Ectodermal cell (in vitro differentiated cells): ENCODE results near the gene PRKG1.

Source experiments
- H3K27ac ChIP-seq: 2 replicates; pipeline ENCODE4 v1.7.0; 2013; ENCODE audit warnings: mild to moderate bottlenecking, low read depth, low read length; ENCODE audit not compliant: insufficient read depth, poor library complexity, severe bottlenecking
- H3K27me3 ChIP-seq: 2 replicates; pipeline ENCODE4 v1.7.0; 2013; ENCODE audit warnings: mild to moderate bottlenecking, low read length; ENCODE audit not compliant: insufficient read depth, control insufficient read depth, poor library complexity, severe bottlenecking
- H3K36me3 ChIP-seq: one replicate; pipeline ENCODE4 v1.7.0; 2013; ENCODE audit warnings: low read length; ENCODE audit not compliant: control insufficient read depth, insufficient read depth
- H3K4me1 ChIP-seq: one replicate; pipeline ENCODE4 v1.7.0; 2013; ENCODE audit warnings: low read length; ENCODE audit not compliant: control insufficient read depth, insufficient read depth
- H3K4me3 ChIP-seq: 2 replicates; pipeline ENCODE4 v1.7.0; 2013; ENCODE audit warnings: low read depth, low read length, control low read depth; ENCODE audit not compliant: insufficient read depth
- H3K9me3 ChIP-seq: 2 replicates; pipeline ENCODE4 v1.7.0; 2013; ENCODE audit warnings: mild to moderate bottlenecking, low read length, moderate library complexity; ENCODE audit not compliant: control insufficient read depth
- WGBS, 2 experiments: methylation state at CpG; one replicate each; pipeline ENCODE4 v1.1.7; 2013; ENCODE audit warnings: missing lambda C conversion rate in 2 of 2; 5-methylcytosine and 5-hydroxymethylcytosine counted together

Gene PRKG1

GRCh38 chr10:52316500-52316899, 1242.2 kb downstream of the PRKG1 start:
- no peaks in the 10 kb centered on the region for H3K36me3 ChIP-seq
- H3K9me3 ChIP-seq, result no peaks in the 10 kb centered on the region
- H3K27me3 ChIP-seq, result peaks cover 59% of the 10 kb centered on the region
- peaks cover 3% of the 10 kb centered on the region for H3K4me1 ChIP-seq
- WGBS, 2 experiments, result 96 to 98% methylated on average over 4 of the region's 4 CpGs
- peak overlapping the region; percentile 64 for H3K4me3 ChIP-seq
- H3K27ac ChIP-seq, result no peak overlapping the region

GRCh38 chr10:52318136-52318701, 1243.9 kb downstream of the PRKG1 start:
- Histone ChIP-seq H3K9me3 (no peaks in the 10 kb centered on the region), H3K4me1 (peaks cover 3% of the 10 kb centered on the region), H3K27ac (no peak overlapping the region), H3K36me3 (no peaks in the 10 kb centered on the region), H3K4me3 (no peak overlapping the region), H3K27me3 (peaks cover 42% of the 10 kb centered on the region)
- 84 to 88% methylated on average over 5 of the region's 5 CpGs for WGBS, 2 experiments

GRCh38 chr10:52318822-52319464, 1244.7 kb downstream of the PRKG1 start:
- H3K27me3 ChIP-seq, result peaks cover 35% of the 10 kb centered on the region
- no peaks in the 10 kb centered on the region for H3K36me3 ChIP-seq
- 94 to 95% methylated on average over 5 to 7 of the region's 7 CpGs for WGBS, 2 experiments
- H3K4me3 ChIP-seq, result no peak overlapping the region
- H3K27ac ChIP-seq, result no peak overlapping the region
- no peaks in the 10 kb centered on the region for H3K9me3 ChIP-seq
- H3K4me1 ChIP-seq, result peaks cover 3% of the 10 kb centered on the region

GRCh38 chr10:52319926-52320325, 1245.6 kb downstream of the PRKG1 start:
- Histone ChIP-seq H3K36me3 (no peaks in the 10 kb centered on the region), H3K27me3 (peaks cover 25% of the 10 kb centered on the region), H3K9me3 (no peaks in the 10 kb centered on the region), H3K4me1 (peaks cover 3% of the 10 kb centered on the region), H3K4me3 (no peak overlapping the region), H3K27ac (no peak overlapping the region)
- 100% methylated on average over 1 of the region's 2 CpGs for WGBS, 2 experiments

GRCh38 chr10:52322323-52322722, 1248.0 kb downstream of the PRKG1 start:
- Histone ChIP-seq H3K27ac (no peak overlapping the region), H3K4me1 (no peaks in the 10 kb centered on the region), H3K36me3 (no peaks in the 10 kb centered on the region), H3K27me3 (peaks cover 5% of the 10 kb centered on the region), H3K9me3 (no peaks in the 10 kb centered on the region), H3K4me3 (no peak overlapping the region)
- WGBS, 2 experiments, result 82 to 89% methylated on average over 1 of the region's 1 CpG

GRCh38 chr10:52322936-52323335, 1248.6 kb downstream of the PRKG1 start:
- Histone ChIP-seq H3K4me1 (no peaks in the 10 kb centered on the region), H3K27me3 (peaks cover 5% of the 10 kb centered on the region), H3K27ac (no peak overlapping the region), H3K4me3 (no peak overlapping the region), H3K36me3 (no peaks in the 10 kb centered on the region), H3K9me3 (no peaks in the 10 kb centered on the region)
- 83 to 93% methylated on average over 1 of the region's 1 CpG for WGBS, 2 experiments

- Histone ChIP-seq H3K4me3 (no peak overlapping the region), H3K4me1 (no peaks in the 10 kb centered on the region), H3K9me3 (no peaks in the 10 kb centered on the region), H3K36me3 (no peaks in the 10 kb centered on the region), H3K27ac (no peak overlapping the region), H3K27me3 (no peaks in the 10 kb centered on the region)
- 87 to 89% methylated on average over 2 of the region's 2 CpGs for WGBS, 2 experiments
Measured at GRCh38 chr10:52326382-52326781, 1252.1 kb downstream of the PRKG1 start.

- Histone ChIP-seq H3K27ac (no peak overlapping the region), H3K4me3 (no peak overlapping the region), H3K4me1 (no peaks in the 10 kb centered on the region), H3K36me3 (no peaks in the 10 kb centered on the region), H3K27me3 (no peaks in the 10 kb centered on the region), H3K9me3 (no peaks in the 10 kb centered on the region)
- WGBS, 2 experiments, result 72 to 78% methylated on average over 3 of the region's 3 CpGs
Measured at GRCh38 chr10:52331638-52332364, 1257.5 kb downstream of the PRKG1 start.

- Histone ChIP-seq H3K9me3 (no peaks in the 10 kb centered on the region), H3K36me3 (no peaks in the 10 kb centered on the region), H3K4me1 (no peaks in the 10 kb centered on the region), H3K27me3 (no peaks in the 10 kb centered on the region), H3K4me3 (no peak overlapping the region), H3K27ac (no peak overlapping the region)
- 87 to 96% methylated on average over 2 of the region's 5 CpGs for WGBS, 2 experiments
Measured at GRCh38 chr10:52332815-52333214, 1258.5 kb downstream of the PRKG1 start.

GRCh38 chr10:52334595-52334994, 1260.3 kb downstream of the PRKG1 start:
- H3K9me3 ChIP-seq, result no peaks in the 10 kb centered on the region
- H3K27me3 ChIP-seq, result no peaks in the 10 kb centered on the region
- H3K4me1 ChIP-seq, result no peaks in the 10 kb centered on the region
- 88% methylated on average over 1 of the region's 1 CpG; no CpG with 5 or more reads in 1 of the 2 experiments for WGBS, 2 experiments
- no peak overlapping the region for H3K27ac ChIP-seq
- no peaks in the 10 kb centered on the region for H3K36me3 ChIP-seq
- no peak overlapping the region for H3K4me3 ChIP-seq
